ENCODE results near the gene GJA1.

The GJA1 gene

DNA sequence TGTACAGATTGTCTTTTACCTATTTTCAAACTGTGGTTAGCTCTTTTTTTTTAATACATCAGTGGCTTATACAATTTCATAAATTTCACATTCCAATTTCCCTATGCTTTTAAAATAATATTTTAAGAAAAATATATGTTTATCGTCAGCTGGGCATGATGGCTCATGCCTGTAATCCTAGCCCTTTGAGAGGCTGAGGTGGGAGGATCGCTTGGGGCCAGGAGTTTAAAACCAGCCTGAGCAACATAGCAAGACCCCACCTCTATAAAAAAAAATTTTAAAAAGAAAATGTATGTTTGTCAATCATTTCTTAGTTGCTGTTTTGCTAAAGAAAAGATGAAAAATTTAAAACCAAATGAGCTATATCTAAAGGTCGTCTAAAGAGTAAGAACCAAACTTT, 3.4 kb downstream of the GJA1 start:
- Histone ChIP-seq H3K79me2 (ENCODE audit: insufficient read depth, low read length) (no peaks in the 10 kb centered on the region), H2AFZ (ENCODE audit: low read depth, low read length, severe bottlenecking) (no peak overlapping the region), H3K9me3 (ENCODE audit: insufficient read depth, low read length) (no peaks in the 10 kb centered on the region), H3K36me3 (ENCODE audit: low read length) (no peaks in the 10 kb centered on the region), H3K4me3 (ENCODE audit: insufficient read depth, low read length, poor library complexity, severe bottlenecking) (no peak overlapping the region), H3F3A (ENCODE audit: insufficient read depth) (no peaks in the 10 kb centered on the region), H3K27ac (ENCODE audit: low read depth, low read length) (no peak overlapping the region), H3K27me3 (ENCODE audit: low read length) (no peaks in the 10 kb centered on the region), H3K9me2 (replicated peaks; ENCODE audit: insufficient read depth, low read length) (no peaks in the 10 kb centered on the region), H4K20me1 (ENCODE audit: low read depth, low read length) (no peaks in the 10 kb centered on the region), H3K9ac (ENCODE audit: low read length) (no peak overlapping the region), H3K4me2 (ENCODE audit: low read depth, low read length, poor library complexity, severe bottlenecking) (no peak overlapping the region)
- TF ChIP-seq, protein P1, sequence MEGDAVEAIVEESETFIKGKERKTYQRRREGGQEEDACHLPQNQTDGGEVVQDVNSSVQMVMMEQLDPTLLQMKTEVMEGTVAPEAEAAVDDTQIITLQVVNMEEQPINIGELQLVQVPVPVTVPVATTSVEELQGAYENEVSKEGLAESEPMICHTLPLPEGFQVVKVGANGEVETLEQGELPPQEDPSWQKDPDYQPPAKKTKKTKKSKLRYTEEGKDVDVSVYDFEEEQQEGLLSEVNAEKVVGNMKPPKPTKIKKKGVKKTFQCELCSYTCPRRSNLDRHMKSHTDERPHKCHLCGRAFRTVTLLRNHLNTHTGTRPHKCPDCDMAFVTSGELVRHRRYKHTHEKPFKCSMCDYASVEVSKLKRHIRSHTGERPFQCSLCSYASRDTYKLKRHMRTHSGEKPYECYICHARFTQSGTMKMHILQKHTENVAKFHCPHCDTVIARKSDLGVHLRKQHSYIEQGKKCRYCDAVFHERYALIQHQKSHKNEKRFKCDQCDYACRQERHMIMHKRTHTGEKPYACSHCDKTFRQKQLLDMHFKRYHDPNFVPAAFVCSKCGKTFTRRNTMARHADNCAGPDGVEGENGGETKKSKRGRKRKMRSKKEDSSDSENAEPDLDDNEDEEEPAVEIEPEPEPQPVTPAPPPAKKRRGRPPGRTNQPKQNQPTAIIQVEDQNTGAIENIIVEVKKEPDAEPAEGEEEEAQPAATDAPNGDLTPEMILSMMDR (IDR thresholded peaks at IDR 0.05; ENCODE audit: insufficient read depth, low read length, poor library complexity, severe bottlenecking), result no peak
- TF ChIP-seq EZH2phosphoT487 (conservative IDR thresholded peaks at IDR 0.05; ENCODE audit: low read length), result no peak

GRCh38 chr6:121439475-121439874, 4.0 kb downstream of the GJA1 start:
- no peaks in the 10 kb centered on the region for H3K9me3 ChIP-seq (ENCODE audit: insufficient read depth, low read length)
- no peak overlapping the region for H3K4me3 ChIP-seq (ENCODE audit: insufficient read depth, low read length, poor library complexity, severe bottlenecking)
- no peaks in the 10 kb centered on the region for H3K36me3 ChIP-seq (ENCODE audit: low read length)
- no peak overlapping the region for H3K27ac ChIP-seq (ENCODE audit: low read depth, low read length)
- no peak overlapping the region for H3K4me2 ChIP-seq (ENCODE audit: low read depth, low read length, poor library complexity, severe bottlenecking)
- no peak overlapping the region for H3K9ac ChIP-seq (ENCODE audit: low read length)
- H3K27me3 ChIP-seq (ENCODE audit: low read length), result no peaks in the 10 kb centered on the region
- H4K20me1 ChIP-seq (ENCODE audit: low read depth, low read length), result no peaks in the 10 kb centered on the region
- H2AFZ ChIP-seq (ENCODE audit: low read depth, low read length, severe bottlenecking), result no peak overlapping the region
- no peaks in the 10 kb centered on the region for H3K79me2 ChIP-seq (ENCODE audit: insufficient read depth, low read length)
- no peak for TF ChIP-seq EZH2phosphoT487 (conservative IDR thresholded peaks at IDR 0.05; ENCODE audit: low read length)
- TF ChIP-seq, protein P1 (IDR thresholded peaks at IDR 0.05; ENCODE audit: insufficient read depth, low read length, poor library complexity, severe bottlenecking), result no peak
- no peaks in the 10 kb centered on the region for H3K9me2 ChIP-seq (replicated peaks; ENCODE audit: insufficient read depth, low read length)
- no peaks in the 10 kb centered on the region for H3F3A ChIP-seq (ENCODE audit: insufficient read depth)

DNA sequence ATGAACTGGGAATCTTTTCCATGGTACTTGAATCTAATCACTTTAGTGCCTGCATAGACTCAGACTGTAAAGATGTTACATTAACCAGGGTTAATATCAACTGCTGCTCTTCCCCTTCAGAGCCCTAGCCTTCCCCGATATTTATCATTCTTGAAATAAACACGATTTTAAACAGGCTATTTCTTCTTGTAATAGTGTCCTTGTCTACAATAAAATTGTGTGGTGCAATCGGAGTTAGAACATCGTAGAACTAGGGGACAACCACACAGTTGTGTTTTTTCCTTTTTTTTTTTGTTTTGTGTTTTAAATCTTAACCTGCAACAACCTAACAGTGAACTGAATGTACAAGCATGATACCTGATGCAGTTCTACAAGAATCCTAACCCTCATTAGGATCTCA, 4.5 kb downstream of the GJA1 start:
- H3K36me3 ChIP-seq (ENCODE audit: low read length), result no peaks in the 10 kb centered on the region
- TF ChIP-seq EZH2phosphoT487 (conservative IDR thresholded peaks at IDR 0.05; ENCODE audit: low read length), result no peak
- TF ChIP-seq, protein P1 (IDR thresholded peaks at IDR 0.05; ENCODE audit: insufficient read depth, low read length, poor library complexity, severe bottlenecking), result no peak
- no peak overlapping the region for H2AFZ ChIP-seq (ENCODE audit: low read depth, low read length, severe bottlenecking)
- H3K9me3 ChIP-seq (ENCODE audit: insufficient read depth, low read length), result no peaks in the 10 kb centered on the region
- H3F3A ChIP-seq (ENCODE audit: insufficient read depth), result no peaks in the 10 kb centered on the region
- no peaks in the 10 kb centered on the region for H4K20me1 ChIP-seq (ENCODE audit: low read depth, low read length)
- H3K27me3 ChIP-seq (ENCODE audit: low read length), result no peaks in the 10 kb centered on the region
- H3K79me2 ChIP-seq (ENCODE audit: insufficient read depth, low read length), result no peaks in the 10 kb centered on the region
- no peak overlapping the region for H3K9ac ChIP-seq (ENCODE audit: low read length)
- no peak overlapping the region for H3K4me3 ChIP-seq (ENCODE audit: insufficient read depth, low read length, poor library complexity, severe bottlenecking)
- H3K9me2 ChIP-seq (replicated peaks; ENCODE audit: insufficient read depth, low read length), result no peaks in the 10 kb centered on the region
- no peak overlapping the region for H3K27ac ChIP-seq (ENCODE audit: low read depth, low read length)
- H3K4me2 ChIP-seq (ENCODE audit: low read depth, low read length, poor library complexity, severe bottlenecking), result no peak overlapping the region
